Measurements from ENCODE around the gene BLOC1S1.

BLOC1S1 gene

GRCh38 chr12:55715833-55716581, at the start of gene BLOC1S1:
Gene BLOC1S1 (plus strand): TSS chr12:55716046. CDS start chr12:55716052, 6 bp downstream.
- 0 out of 2 replicates have a peak, but pooled peaks have one; percentile 12 for TF ChIP-seq RAD21 (IDR thresholded peaks at IDR 0.05; ENCODE audit: low read depth)
- TF ChIP-seq ZBTB7A (IDR thresholded peaks at IDR 0.05; ENCODE audit: low read depth): peak; percentile 90
- TF ChIP-seq TEAD4 (IDR thresholded peaks at IDR 0.05): peak; percentile 66; the same call in 1 of the 2 replicates
- peak; percentile 29; the same call in 1 of the 2 replicates for TF ChIP-seq REST (IDR thresholded peaks at IDR 0.05; ENCODE audit: low read depth)
- peak; percentile 44; the same call in 1 of the 2 replicates for TF ChIP-seq CEBPB (IDR thresholded peaks at IDR 0.05)
- peak; percentile 95 for TF ChIP-seq MAX (IDR thresholded peaks at IDR 0.05)
- peak; percentile 84 for TF ChIP-seq FOXM1 (IDR thresholded peaks at IDR 0.05; ENCODE audit: borderline replicate concordance, low read depth)
- TF ChIP-seq TCF12 (IDR thresholded peaks at IDR 0.05; ENCODE audit: low read depth): peak; percentile 88
- peak; percentile 74 for TF ChIP-seq YY1 (IDR thresholded peaks at IDR 0.05; ENCODE audit: low read depth)
- peak; percentile 37; the same call in 1 of the 2 replicates for TF ChIP-seq EGR1 (IDR thresholded peaks at IDR 0.05)
- TF ChIP-seq NFIC (IDR thresholded peaks at IDR 0.05): peak; percentile 86
- peak; percentile 100 for TF ChIP-seq USF1 (IDR thresholded peaks at IDR 0.05)
- TF ChIP-seq CREB1 (IDR thresholded peaks at IDR 0.05; ENCODE audit: low read depth): peak; percentile 4; the same call in 1 of the 2 replicates
- TF ChIP-seq TAF1 (IDR thresholded peaks at IDR 0.05; ENCODE audit: low read depth): peak; percentile 77
- peak; percentile 76; the same call in 1 of the 2 replicates for TF ChIP-seq EP300 (IDR thresholded peaks at IDR 0.05; ENCODE audit: borderline replicate concordance)

GRCh38 chr12:55666508-55666907, 49.3 kb upstream of the BLOC1S1 start:
- TF ChIP-seq EP300 (IDR thresholded peaks at IDR 0.05; ENCODE audit: borderline replicate concordance) (no peak), EGR1 (IDR thresholded peaks at IDR 0.05) (no peak), YY1 (IDR thresholded peaks at IDR 0.05; ENCODE audit: low read depth) (no peak), NFIC (IDR thresholded peaks at IDR 0.05) (no peak), CREB1 (IDR thresholded peaks at IDR 0.05; ENCODE audit: low read depth) (no peak), REST (IDR thresholded peaks at IDR 0.05; ENCODE audit: low read depth) (no peak), TCF12 (IDR thresholded peaks at IDR 0.05; ENCODE audit: low read depth) (no peak), FOXM1 (IDR thresholded peaks at IDR 0.05; ENCODE audit: borderline replicate concordance, low read depth) (no peak), USF1 (IDR thresholded peaks at IDR 0.05) (no peak), MAX (IDR thresholded peaks at IDR 0.05) (no peak), TAF1 (IDR thresholded peaks at IDR 0.05; ENCODE audit: low read depth) (no peak), TEAD4 (IDR thresholded peaks at IDR 0.05) (no peak), CEBPB (IDR thresholded peaks at IDR 0.05) (no peak), ZBTB7A (IDR thresholded peaks at IDR 0.05; ENCODE audit: low read depth) (no peak), RAD21 (IDR thresholded peaks at IDR 0.05; ENCODE audit: low read depth) (no peak)

- no peak for TF ChIP-seq YY1 (IDR thresholded peaks at IDR 0.05; ENCODE audit: low read depth)
- TF ChIP-seq FOXM1 (IDR thresholded peaks at IDR 0.05; ENCODE audit: borderline replicate concordance, low read depth): no peak
- no peak for TF ChIP-seq TAF1 (IDR thresholded peaks at IDR 0.05; ENCODE audit: low read depth)
- TF ChIP-seq MAX (IDR thresholded peaks at IDR 0.05): no peak
- no peak for TF ChIP-seq REST (IDR thresholded peaks at IDR 0.05; ENCODE audit: low read depth)
- no peak for TF ChIP-seq USF1 (IDR thresholded peaks at IDR 0.05)
These were observed 45.6 kb upstream of the BLOC1S1 start for GRCh38 chr12:55670276-55670675.

Data from Ishikawa (cell line).